Heart left ventricle (tissue), 13 donors: Measurements from ENCODE around the gene CRABP1.

Experiments used
- POLR2A ChIP-seq, 2 donors: fragments of 450-650 bp; IDR thresholded peaks; one replicate each; pipeline ENCODE4 v1.6.1; 2017; ENCODE audit warnings: antibody characterized with exemption in 2 of 2, mild to moderate bottlenecking in 2 of 2, moderate library complexity in 2 of 2
- TF ChIP-seq, protein P1 (sequence below), 12 donors: fragments of 200-600 bp; sonication (generic) in 4 of 12; IDR thresholded peaks; one replicate each; pipeline versions ENCODE4 v1.5.0 to v1.8.0; 2018 to 2022; ENCODE audit warnings: antibody characterized with exemption in 12 of 12, mild to moderate bottlenecking in 5 of 12
- donor health status: ischemic (EF 13 %, LVEDD 7.1; RV severe dilation, severe dysfunction).
- donor health status: DM: no; HTN: yes; CAD: no.
- donor health status: DM: no; HTN: no; CAD: no.
- donor health status: ischemic (EF 25% LVEDD 6.9; RV normal size, moderate dysfunction).
- donor health status: ischemic (EF 25% LVEDD 5.7; RV mildly dilated, moderate dysfunction).
- donor health status: ischemic (EF 35%, LVEDD 5.7; RV mildly dilated, moderate dysfunction).
- donor health status: nonischemic (EF 11% LVEDD 7.7; RV severe dilation, severe dysfunction).
- donor health status: DM: yes; HTN: yes; CAD: no.
- donor health status: PGD.
- donor health status: ischemic (EF 29% LVEDD 5.4; RV normal size, mild dysfunction).
- donor health status: nonischemic (EF 23%, LVEDD 6.1; RV moderate dilation, normal function).

DNA sequence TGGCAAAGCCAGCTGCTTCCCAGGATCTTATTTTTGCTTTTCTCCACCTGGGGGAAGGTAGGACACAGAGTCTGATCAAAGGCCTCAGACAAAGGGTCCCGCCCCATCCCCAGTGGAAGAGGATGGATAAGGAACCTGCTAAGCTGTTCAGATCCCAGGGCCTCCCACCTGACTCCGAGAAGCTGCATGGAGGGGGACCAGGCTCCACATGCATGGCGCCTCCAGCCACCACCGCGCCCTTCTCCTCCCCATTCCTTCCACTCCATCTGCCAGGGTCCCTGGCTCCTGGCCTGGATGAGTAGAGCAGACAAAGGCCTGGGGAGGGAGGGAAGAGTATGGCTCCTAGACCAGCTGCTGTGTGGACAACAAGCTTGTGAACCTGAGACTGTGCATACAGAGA, 20.0 kb upstream of the CRABP1 start:
- TF ChIP-seq, protein P1, sequence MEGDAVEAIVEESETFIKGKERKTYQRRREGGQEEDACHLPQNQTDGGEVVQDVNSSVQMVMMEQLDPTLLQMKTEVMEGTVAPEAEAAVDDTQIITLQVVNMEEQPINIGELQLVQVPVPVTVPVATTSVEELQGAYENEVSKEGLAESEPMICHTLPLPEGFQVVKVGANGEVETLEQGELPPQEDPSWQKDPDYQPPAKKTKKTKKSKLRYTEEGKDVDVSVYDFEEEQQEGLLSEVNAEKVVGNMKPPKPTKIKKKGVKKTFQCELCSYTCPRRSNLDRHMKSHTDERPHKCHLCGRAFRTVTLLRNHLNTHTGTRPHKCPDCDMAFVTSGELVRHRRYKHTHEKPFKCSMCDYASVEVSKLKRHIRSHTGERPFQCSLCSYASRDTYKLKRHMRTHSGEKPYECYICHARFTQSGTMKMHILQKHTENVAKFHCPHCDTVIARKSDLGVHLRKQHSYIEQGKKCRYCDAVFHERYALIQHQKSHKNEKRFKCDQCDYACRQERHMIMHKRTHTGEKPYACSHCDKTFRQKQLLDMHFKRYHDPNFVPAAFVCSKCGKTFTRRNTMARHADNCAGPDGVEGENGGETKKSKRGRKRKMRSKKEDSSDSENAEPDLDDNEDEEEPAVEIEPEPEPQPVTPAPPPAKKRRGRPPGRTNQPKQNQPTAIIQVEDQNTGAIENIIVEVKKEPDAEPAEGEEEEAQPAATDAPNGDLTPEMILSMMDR (IDR thresholded peaks at IDR 0.05): no peak
- TF ChIP-seq POLR2A (IDR thresholded peaks at IDR 0.05): no peak
